Type B pancreatic cell (in vitro differentiated cells): ENCODE results near the gene DMD. TPM values are rescaled to one million over a fixed set of nuclear protein-coding genes. Genes with fewer than 3 reads are reported as not detected.

Source experiments
- DNase-seq: peaks from one replicate; pipeline ENCODE4 v3.0.0; 2021; ENCODE audit warnings: mixed read lengths; ENCODE audit not compliant: unreplicated experiment; ENCODE audit errors: extremely low spot score
- H3K27ac Mint-ChIP-seq: 2 replicates; pipeline ENCODE4 v1.8.0; 2021; ENCODE audit warnings: mild to moderate bottlenecking, mixed read lengths
- H3K27me3 Mint-ChIP-seq: 2 replicates; pipeline ENCODE4 v1.8.0; 2021; ENCODE audit warnings: mixed read lengths
- H3K36me3 Mint-ChIP-seq: 2 replicates; pipeline ENCODE4 v1.8.0; 2021; ENCODE audit warnings: mixed read lengths
- H3K4me1 Mint-ChIP-seq: one replicate; pipeline ENCODE4 v1.8.0; 2021; ENCODE audit warnings: mixed read lengths; ENCODE audit not compliant: unreplicated experiment
- H3K4me3 Mint-ChIP-seq: 2 replicates; pipeline ENCODE4 v1.8.0; 2021; ENCODE audit warnings: mild to moderate bottlenecking, mixed read lengths
- H3K9me3 Mint-ChIP-seq: 2 replicates; pipeline ENCODE4 v1.8.0; 2021; ENCODE audit warnings: mixed read lengths
- CTCF ChIP-seq: fragments of 200-600 bp; sonication (generic); conservative IDR thresholded peaks from 2 replicates; pipeline ENCODE4 v1.5.0; 2021; ENCODE audit warnings: antibody characterized with exemption, mild to moderate bottlenecking
- total RNA-seq: library from RNA; stranded (reverse); gene quantifications from 2 replicates; pipeline ENCODE4 v1.2.1, GENCODE V29; 2021; ENCODE audit warnings: low replicate concordance

Gene DMD
- total RNA-seq, 1 donor from 2014 or later = 57.1 TPM

GRCh38 chrX:31147175-31147574 is 2064.2 kb downstream of the DMD start:
- no peak overlapping the region for H3K4me3 Mint-ChIP-seq
- no peaks in the 10 kb centered on the region for H3K36me3 Mint-ChIP-seq
- no peak overlapping the region for H3K27ac Mint-ChIP-seq
- DNase-seq = no peak
- no peak for TF ChIP-seq CTCF
- H3K4me1 Mint-ChIP-seq = no peaks in the 10 kb centered on the region
- H3K27me3 Mint-ChIP-seq = peaks cover 3% of the 10 kb centered on the region
- no peaks in the 10 kb centered on the region for H3K9me3 Mint-ChIP-seq

- peaks cover 6% of the 10 kb centered on the region for H3K9me3 Mint-ChIP-seq
- no peak overlapping the region for H3K4me3 Mint-ChIP-seq
- peaks cover 16% of the 10 kb centered on the region for H3K36me3 Mint-ChIP-seq
- H3K27ac Mint-ChIP-seq = no peak overlapping the region
- H3K4me1 Mint-ChIP-seq = no peaks in the 10 kb centered on the region
- peaks cover 3% of the 10 kb centered on the region for H3K27me3 Mint-ChIP-seq
- no peak for TF ChIP-seq CTCF
- DNase-seq = no peak
These were observed 2071.4 kb downstream of the DMD start for GRCh38 chrX:31139961-31140360.

GRCh38 chrX:31138124-31138523 is 2073.2 kb downstream of the DMD start:
- DNase-seq = no peak
- Mint-ChIP-seq H3K36me3 (peaks cover 16% of the 10 kb centered on the region), H3K27ac (no peak overlapping the region), H3K4me1 (no peaks in the 10 kb centered on the region), H3K4me3 (no peak overlapping the region), H3K27me3 (peaks cover 3% of the 10 kb centered on the region), H3K9me3 (peaks cover 6% of the 10 kb centered on the region)
- no peak for TF ChIP-seq CTCF

GRCh38 chrX:31136144-31136611 is 2075.2 kb downstream of the DMD start:
- no peak for DNase-seq
- H3K27ac Mint-ChIP-seq = no peak overlapping the region
- H3K4me1 Mint-ChIP-seq = no peaks in the 10 kb centered on the region
- H3K4me3 Mint-ChIP-seq = no peak overlapping the region
- peaks cover 21% of the 10 kb centered on the region for H3K36me3 Mint-ChIP-seq
- peaks cover 6% of the 10 kb centered on the region for H3K9me3 Mint-ChIP-seq
- no peak for TF ChIP-seq CTCF
- no peaks in the 10 kb centered on the region for H3K27me3 Mint-ChIP-seq

GRCh38 chrX:31132821-31133241 is 2078.5 kb downstream of the DMD start:
- no peak for TF ChIP-seq CTCF
- no peak for DNase-seq
- H3K9me3 Mint-ChIP-seq = no peaks in the 10 kb centered on the region
- peaks cover 10% of the 10 kb centered on the region for H3K36me3 Mint-ChIP-seq
- H3K4me1 Mint-ChIP-seq = no peaks in the 10 kb centered on the region
- H3K4me3 Mint-ChIP-seq = no peak overlapping the region
- H3K27ac Mint-ChIP-seq = no peak overlapping the region
- no peaks in the 10 kb centered on the region for H3K27me3 Mint-ChIP-seq
